ENCODE measurements around the gene HTATSF1. TPM values are rescaled to one million over a fixed set of nuclear protein-coding genes. Genes with fewer than 3 reads are reported as not detected.

Gene HTATSF1, protein sequence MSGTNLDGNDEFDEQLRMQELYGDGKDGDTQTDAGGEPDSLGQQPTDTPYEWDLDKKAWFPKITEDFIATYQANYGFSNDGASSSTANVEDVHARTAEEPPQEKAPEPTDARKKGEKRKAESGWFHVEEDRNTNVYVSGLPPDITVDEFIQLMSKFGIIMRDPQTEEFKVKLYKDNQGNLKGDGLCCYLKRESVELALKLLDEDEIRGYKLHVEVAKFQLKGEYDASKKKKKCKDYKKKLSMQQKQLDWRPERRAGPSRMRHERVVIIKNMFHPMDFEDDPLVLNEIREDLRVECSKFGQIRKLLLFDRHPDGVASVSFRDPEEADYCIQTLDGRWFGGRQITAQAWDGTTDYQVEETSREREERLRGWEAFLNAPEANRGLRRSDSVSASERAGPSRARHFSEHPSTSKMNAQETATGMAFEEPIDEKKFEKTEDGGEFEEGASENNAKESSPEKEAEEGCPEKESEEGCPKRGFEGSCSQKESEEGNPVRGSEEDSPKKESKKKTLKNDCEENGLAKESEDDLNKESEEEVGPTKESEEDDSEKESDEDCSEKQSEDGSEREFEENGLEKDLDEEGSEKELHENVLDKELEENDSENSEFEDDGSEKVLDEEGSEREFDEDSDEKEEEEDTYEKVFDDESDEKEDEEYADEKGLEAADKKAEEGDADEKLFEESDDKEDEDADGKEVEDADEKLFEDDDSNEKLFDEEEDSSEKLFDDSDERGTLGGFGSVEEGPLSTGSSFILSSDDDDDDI
- total RNA-seq, result 30.8 and 35.8 TPM in 2 replicates

GRCh38 chrX:136497556-136498052 is at the start of gene HTATSF1:
HTATSF1 (plus strand) TSS chrX:136497592; CDS start chrX:136497685, 93 bp downstream.

DNA sequence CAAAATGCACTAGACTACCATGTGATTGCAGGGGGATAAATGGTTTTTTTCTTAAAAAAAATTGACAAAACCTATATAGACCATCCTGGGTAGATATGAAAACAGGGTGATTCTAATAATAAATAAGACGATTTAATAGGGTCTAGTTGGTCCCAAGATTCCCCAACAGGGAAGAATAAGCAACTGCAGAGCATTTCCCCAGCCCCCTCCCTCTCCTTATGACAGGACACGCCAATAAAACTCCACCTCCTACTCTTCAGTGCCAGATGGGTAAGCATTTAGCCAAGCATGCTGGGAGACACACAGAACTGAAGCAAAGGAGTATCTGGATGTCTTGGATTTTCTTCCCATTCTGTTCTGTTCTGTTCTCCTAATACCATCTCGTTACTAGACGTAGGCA is 9.7 kb upstream of the HTATSF1 start, which contains the start of gene BRS3:
Gene BRS3, plus strand, starts transcription at position 301 of the 400 bp plus-strand sequence. CDS start 168 bp downstream, outside the sequence.

GRCh38 chrX:136531951-136532350 is 34.6 kb downstream of the HTATSF1 start, which contains the start of gene VGLL1:
VGLL1 (plus strand) TSS chrX:136532215; CDS start chrX:136536021, 3,806 bp downstream.

Other genes starting within 250 kb of the HTATSF1 start
- 3.2 and 6.5 TPM in 2 replicates for gene MAP7D3, start 246.2 kb upstream of the HTATSF1 start, total RNA-seq
- not detected in 2 replicates for gene ADGRG4, start 196.6 kb upstream of the HTATSF1 start, total RNA-seq
- not detected in 2 replicates for gene BRS3, start 9.6 kb upstream of the HTATSF1 start, total RNA-seq
- 0.43 and 1.4 TPM in 2 replicates for gene VGLL1, start 34.6 kb downstream of the HTATSF1 start, total RNA-seq
- gene CD40LG, start 150.6 kb downstream of the HTATSF1 start, total RNA-seq, result not detected in 2 replicates

All from tracheal epithelial cell (primary cell).